GM18498 (cell line): ENCODE results near the gene AUTS2.
A peak's percentile ranks its signal among the peaks of the same experiment; 100 is the strongest.

ENCODE experiments used
- ATAC-seq: cut with Tn5 transposase; IDR thresholded peaks from one replicate; pipeline ENCODE4 v1.9.1; 2021; ENCODE audit warnings: mild to moderate bottlenecking, moderate library complexity; ENCODE audit not compliant: unreplicated experiment

AUTS2 gene

GRCh38 chr7:69598081-69598486 is at the start of gene AUTS2:
TSS of gene AUTS2 (plus strand) at chr7:69598475. CDS start at chr7:69599654, 1,179 bp downstream.
- peak; percentile 75 for ATAC-seq

- ATAC-seq: no peak
Measured at GRCh38 chr7:69550991-69551390, 47.3 kb upstream of the AUTS2 start.

GRCh38 chr7:69553190-69553589 is 45.1 kb upstream of the AUTS2 start:
- no peak for ATAC-seq

- no peak for ATAC-seq
Measured at GRCh38 chr7:69561266-69561960, 36.9 kb upstream of the AUTS2 start.

- ATAC-seq: peak; percentile 87
Measured at GRCh38 chr7:69564454-69565417, 33.5 kb upstream of the AUTS2 start.

- ATAC-seq: no peak
Measured at GRCh38 chr7:69567800-69568199, 30.5 kb upstream of the AUTS2 start.

- ATAC-seq: no peak
Measured at GRCh38 chr7:69568266-69568665, 30.0 kb upstream of the AUTS2 start.

GRCh38 chr7:69575651-69576050 is 22.6 kb upstream of the AUTS2 start:
- no peak for ATAC-seq

GRCh38 chr7:69577221-69577620 is 21.1 kb upstream of the AUTS2 start:
- ATAC-seq: peak; percentile 77

GRCh38 chr7:69585169-69585568 is 13.1 kb upstream of the AUTS2 start:
- no peak for ATAC-seq

- ATAC-seq: no peak
Measured at GRCh38 chr7:69586321-69586720, 12.0 kb upstream of the AUTS2 start.

- ATAC-seq: no peak
Measured at GRCh38 chr7:69588773-69589172, 9.5 kb upstream of the AUTS2 start.

- no peak for ATAC-seq
Measured at GRCh38 chr7:69591805-69592204, 6.5 kb upstream of the AUTS2 start.

GRCh38 chr7:69593511-69593910 is 4.8 kb upstream of the AUTS2 start:
- ATAC-seq: no peak

GRCh38 chr7:69595415-69595814 is 2.9 kb upstream of the AUTS2 start:
- ATAC-seq: no peak

- ATAC-seq: no peak
Measured at GRCh38 chr7:69596056-69596455, 2.2 kb upstream of the AUTS2 start.

GRCh38 chr7:69596723-69597277 is 1.5 kb upstream of the AUTS2 start:
- ATAC-seq: no peak

- peak; percentile 25 for ATAC-seq
Measured at GRCh38 chr7:69597278-69598076, 798 bp upstream of the AUTS2 start.

- no peak for ATAC-seq
Measured at GRCh38 chr7:69598487-69599285, 411 bp downstream of the AUTS2 start.
